Measurements from ENCODE around the gene NLRP5. TPM values are rescaled to one million over a fixed set of nuclear protein-coding genes. Genes with fewer than 3 reads are reported as not detected.
"Not testable (repeated sequence)": the region's sequence is repeated elsewhere in the genome, so short reads cannot be mapped to it uniquely, and the experiment has no call there.

NLRP5 gene
- total RNA-seq, 2 experiments from 2014 or later: not detected

DNA sequence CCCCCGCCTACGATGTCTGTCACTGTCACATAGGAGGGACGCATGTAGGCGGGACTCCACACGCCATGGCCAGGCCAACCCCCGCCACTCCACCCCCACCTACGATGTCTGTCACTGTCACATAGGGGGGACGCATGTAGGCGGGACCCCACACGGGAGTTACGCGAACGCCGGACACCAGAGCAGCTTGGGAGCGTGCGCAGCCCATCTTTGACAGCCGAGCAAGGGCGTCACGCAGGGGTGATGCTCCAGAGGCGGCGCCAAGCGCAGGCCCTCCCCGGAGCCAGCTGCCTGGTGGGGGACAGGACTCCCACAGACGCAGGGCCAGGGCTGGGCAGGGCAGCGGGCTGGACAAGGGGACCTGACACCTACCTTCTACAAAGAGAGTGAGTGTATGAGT lies 114.5 kb downstream of the NLRP5 start:
- no peak overlapping the region for H3K4me3 Mint-ChIP-seq
- no peak overlapping the region for H3K27ac Mint-ChIP-seq
- H3K4me1 Mint-ChIP-seq: peaks cover 14% of the 10 kb centered on the region
- peaks cover 8% of the 10 kb centered on the region for H3K36me3 Mint-ChIP-seq
- H3K27me3 Mint-ChIP-seq: no peaks in the 10 kb centered on the region
- H3K9me3 Mint-ChIP-seq: no peaks in the 10 kb centered on the region
- no peak for DNase-seq

DNA sequence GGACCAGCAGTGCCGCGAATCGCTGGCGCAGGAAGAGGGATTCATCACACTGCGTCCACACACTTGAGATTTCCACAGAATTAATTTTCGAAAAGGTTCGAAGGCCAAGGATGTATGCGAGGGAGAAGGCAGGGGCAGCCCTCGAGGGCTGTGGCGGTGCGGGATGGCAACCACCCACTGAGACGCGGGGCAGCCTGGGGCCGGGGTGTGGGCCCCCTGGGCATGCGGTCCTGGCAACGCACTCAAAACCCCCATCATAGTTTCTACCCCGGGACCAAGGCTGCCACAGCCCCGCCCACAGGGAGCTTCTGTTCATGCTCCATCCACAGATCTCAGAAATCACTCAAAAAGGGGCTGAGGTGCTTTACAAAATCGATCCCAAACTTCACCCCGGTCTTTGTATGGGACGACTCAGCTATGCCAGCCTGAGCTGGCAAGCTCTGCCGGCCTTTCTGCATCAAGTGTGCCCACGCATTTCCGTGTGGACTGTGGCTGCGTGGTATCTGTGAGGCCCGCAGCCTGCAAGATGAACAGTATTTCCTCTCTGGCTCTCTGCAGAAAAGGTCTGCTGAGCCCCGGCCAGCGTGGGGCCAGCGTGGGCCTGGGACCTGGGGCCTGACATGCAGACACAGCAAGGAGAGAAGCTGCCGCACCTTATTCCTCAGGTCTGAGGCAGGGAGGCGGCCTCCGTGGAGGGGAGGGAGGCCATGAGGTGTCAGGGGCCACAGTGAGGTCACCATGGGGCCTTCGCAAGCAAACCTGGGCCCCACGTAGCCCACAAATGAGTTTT lies 115.4 kb downstream of the NLRP5 start:
- Mint-ChIP-seq H3K4me3 (no peak overlapping the region), H3K9me3 (no peaks in the 10 kb centered on the region), H3K36me3 (peaks cover 14% of the 10 kb centered on the region), H3K27me3 (no peaks in the 10 kb centered on the region), H3K4me1 (peaks cover 20% of the 10 kb centered on the region), H3K27ac (no peak overlapping the region)
- no peak for DNase-seq

- no peak for DNase-seq
- Mint-ChIP-seq H3K4me3 (no peak overlapping the region), H3K27ac (no peak overlapping the region), H3K4me1 (peaks cover 25% of the 10 kb centered on the region), H3K27me3 (no peaks in the 10 kb centered on the region), H3K36me3 (peaks cover 14% of the 10 kb centered on the region), H3K9me3 (no peaks in the 10 kb centered on the region)
These were observed 116.5 kb downstream of the NLRP5 start for GRCh38 chr19:56103027-56103614.

GRCh38 chr19:56104423-56104822 lies 117.8 kb downstream of the NLRP5 start:
- DNase-seq: no peak
- no peaks in the 10 kb centered on the region for H3K27me3 Mint-ChIP-seq
- peaks cover 17% of the 10 kb centered on the region for H3K36me3 Mint-ChIP-seq
- H3K27ac Mint-ChIP-seq: no peak overlapping the region
- no peaks in the 10 kb centered on the region for H3K9me3 Mint-ChIP-seq
- H3K4me3 Mint-ChIP-seq: no peak overlapping the region
- peaks cover 29% of the 10 kb centered on the region for H3K4me1 Mint-ChIP-seq

- H3K27ac Mint-ChIP-seq: peak overlapping the region; percentile 25
- peak; percentile 48 for DNase-seq
- no peak overlapping the region for H3K4me3 Mint-ChIP-seq
- peaks cover 17% of the 10 kb centered on the region for H3K36me3 Mint-ChIP-seq
- no peaks in the 10 kb centered on the region for H3K9me3 Mint-ChIP-seq
- H3K27me3 Mint-ChIP-seq: no peaks in the 10 kb centered on the region
- peaks cover 30% of the 10 kb centered on the region for H3K4me1 Mint-ChIP-seq
These were observed 118.6 kb downstream of the NLRP5 start for GRCh38 chr19:56105090-56105701.

- H3K27ac Mint-ChIP-seq: peak overlapping the region; percentile 71
- DNase-seq: not testable (repeated sequence)
These were observed 119.3 kb downstream of the NLRP5 start for GRCh38 chr19:56105831-56106396.

GRCh38 chr19:56106397-56106849 lies 119.8 kb downstream of the NLRP5 start:
- DNase-seq: no peak
- Mint-ChIP-seq H3K4me1 (peaks cover 38% of the 10 kb centered on the region), H3K27ac (peak overlapping the region; percentile 71), H3K27me3 (no peaks in the 10 kb centered on the region), H3K4me3 (no peak overlapping the region), H3K9me3 (no peaks in the 10 kb centered on the region), H3K36me3 (peaks cover 14% of the 10 kb centered on the region)

More at GRCh38 chr19:56105831-56106396, 119.3 kb downstream of the NLRP5 start:
- H3K4me1 Mint-ChIP-seq: peaks cover 35% of the 10 kb centered on the region
- not testable (repeated sequence) for H3K9me3 Mint-ChIP-seq, H3K27me3 Mint-ChIP-seq
- peaks cover 17% of the 10 kb centered on the region for H3K36me3 Mint-ChIP-seq
- H3K4me3 Mint-ChIP-seq: peak overlapping the region; percentile 34

DNA sequence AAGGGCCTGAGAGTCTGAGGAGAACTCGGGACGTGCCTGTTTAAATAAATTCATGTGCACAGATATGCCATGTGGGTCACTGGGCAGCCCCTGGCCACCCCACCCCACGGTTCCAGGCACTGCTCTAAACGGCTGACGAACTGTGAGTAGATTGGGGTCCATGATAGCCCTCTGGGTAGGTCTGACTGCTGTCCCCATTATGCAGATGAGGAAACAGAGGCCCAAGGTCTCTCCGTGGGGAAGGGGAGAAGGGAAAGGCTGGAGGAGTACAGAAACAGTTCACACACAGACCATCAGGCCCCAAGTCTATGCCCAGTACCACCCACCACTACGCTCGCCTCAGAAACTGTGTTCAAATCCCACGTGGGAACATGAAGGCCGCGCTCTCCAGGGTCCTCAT lies 120.4 kb downstream of the NLRP5 start:
- H3K27me3 Mint-ChIP-seq: no peaks in the 10 kb centered on the region
- no peaks in the 10 kb centered on the region for H3K9me3 Mint-ChIP-seq
- H3K27ac Mint-ChIP-seq: no peak overlapping the region
- no peak for DNase-seq
- peaks cover 11% of the 10 kb centered on the region for H3K36me3 Mint-ChIP-seq
- H3K4me1 Mint-ChIP-seq: peaks cover 41% of the 10 kb centered on the region
- H3K4me3 Mint-ChIP-seq: no peak overlapping the region

DNA sequence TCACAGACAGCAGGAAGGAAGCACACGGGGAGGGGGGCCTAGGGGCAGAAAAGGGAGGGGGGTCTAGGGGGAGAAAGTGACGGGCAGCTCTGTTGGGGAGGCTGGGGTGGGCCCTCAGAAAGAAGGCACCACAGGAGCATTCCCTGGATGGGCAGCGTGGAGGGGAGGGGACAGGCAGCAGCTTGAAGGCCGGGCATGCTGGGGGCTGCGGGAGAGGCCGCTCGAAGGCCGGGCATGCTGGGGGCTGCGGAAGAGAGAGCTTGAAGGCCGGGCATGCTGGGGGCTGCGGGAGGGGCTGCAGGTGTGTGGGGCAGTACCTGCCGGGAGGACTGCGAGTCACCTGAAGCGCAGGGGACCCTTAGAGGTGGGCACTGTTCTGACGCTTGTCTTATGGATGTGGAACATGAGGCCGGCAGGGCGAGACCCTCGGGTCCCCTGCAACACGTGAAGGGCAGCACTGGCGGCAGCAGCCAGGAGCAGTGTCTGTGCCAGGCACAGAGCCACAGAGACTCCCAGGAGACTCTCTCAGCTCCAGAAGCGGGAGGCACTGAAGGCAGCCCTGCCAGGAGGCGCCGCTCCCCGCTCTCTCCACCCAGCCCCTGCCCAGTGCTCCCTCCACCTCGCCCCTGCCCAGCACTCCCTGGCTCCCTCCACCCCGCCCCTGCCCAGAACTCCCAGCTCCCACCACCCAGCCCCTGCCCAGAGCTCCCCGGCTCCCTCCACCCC lies 121.2 kb downstream of the NLRP5 start:
- DNase-seq: no peak
- Mint-ChIP-seq H3K4me1 (peaks cover 47% of the 10 kb centered on the region), H3K27me3 (no peaks in the 10 kb centered on the region), H3K4me3 (no peak overlapping the region), H3K27ac (no peak overlapping the region), H3K36me3 (peaks cover 11% of the 10 kb centered on the region), H3K9me3 (no peaks in the 10 kb centered on the region)

GRCh38 chr19:56108447-56109195 lies 122.0 kb downstream of the NLRP5 start:
- H3K27me3 Mint-ChIP-seq: no peaks in the 10 kb centered on the region
- H3K4me1 Mint-ChIP-seq: peaks cover 52% of the 10 kb centered on the region
- no peak overlapping the region for H3K27ac Mint-ChIP-seq
- H3K9me3 Mint-ChIP-seq: no peaks in the 10 kb centered on the region
- peaks cover 11% of the 10 kb centered on the region for H3K36me3 Mint-ChIP-seq
- no peak for DNase-seq
- H3K4me3 Mint-ChIP-seq: no peak overlapping the region

DNA sequence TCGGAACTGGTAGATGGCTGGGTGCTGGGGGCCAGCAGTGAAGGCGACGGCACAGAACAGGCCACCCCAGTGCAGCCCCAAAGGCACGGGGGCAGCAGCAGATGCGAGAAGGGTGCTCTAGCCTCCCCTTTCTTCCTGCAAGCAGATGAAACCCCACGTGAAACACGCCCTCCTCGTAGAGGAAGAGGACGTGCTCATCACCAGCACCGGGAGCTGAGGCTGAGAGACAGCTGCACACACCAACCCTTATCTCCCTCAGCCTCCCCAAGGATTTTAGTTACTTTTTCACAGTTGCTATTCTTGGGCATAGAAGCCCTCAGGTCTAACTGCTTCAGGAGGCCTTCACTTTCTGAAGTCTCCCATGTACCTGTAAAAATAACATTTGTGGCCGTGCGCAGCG lies 122.7 kb downstream of the NLRP5 start:
- Mint-ChIP-seq H3K27me3 (no peaks in the 10 kb centered on the region), H3K4me1 (peaks cover 56% of the 10 kb centered on the region), H3K27ac (no peak overlapping the region), H3K4me3 (no peak overlapping the region), H3K9me3 (no peaks in the 10 kb centered on the region), H3K36me3 (peaks cover 11% of the 10 kb centered on the region)
- DNase-seq: no peak

- Mint-ChIP-seq H3K4me3 (no peak overlapping the region), H3K4me1 (peaks cover 54% of the 10 kb centered on the region), H3K27ac (no peak overlapping the region), H3K9me3 (no peaks in the 10 kb centered on the region), H3K27me3 (no peaks in the 10 kb centered on the region), H3K36me3 (peaks cover 14% of the 10 kb centered on the region)
- DNase-seq: no peak
These were observed 124.2 kb downstream of the NLRP5 start for GRCh38 chr19:56110515-56111448.
